CD14-positive monocyte (primary cell): ENCODE data around the gene ZCCHC10. TPM values are rescaled to one million over a fixed set of nuclear protein-coding genes. Genes with fewer than 3 reads are reported as not detected.

Experiments used
- DNase-seq, 3 donors: peaks; one replicate each; pipeline ENCODE4 v3.0.0-alpha.2; 2011 to 2022
- H2AFZ ChIP-seq: 2 replicates; pipeline ENCODE4 v1.6.0; 2012; ENCODE audit warnings: mild to moderate bottlenecking, low read depth, low read length, inconsistent platforms; ENCODE audit not compliant: insufficient read depth, poor library complexity, severe bottlenecking
- H3K27ac ChIP-seq, 2 donors: 1 replicate in 1 of 2; 2 replicates in 1 of 2; pipeline ENCODE4 v1.5.1; 2012 to 2013; ENCODE audit warnings: low read length in 2 of 2, control low read depth in 1 of 2, inconsistent platforms in 1 of 2, low read depth in 1 of 2, mild to moderate bottlenecking in 1 of 2
- H3K27me3 ChIP-seq, 2 donors: one replicate each; pipeline versions ENCODE4 v1.6.0 to v1.6.1; 2011 to 2013; ENCODE audit warnings: low read length in 2 of 2; ENCODE audit not compliant: control insufficient read depth in 2 of 2, insufficient read depth in 2 of 2
- H3K36me3 ChIP-seq, 2 donors: replicated peaks in 1 of 2; 1 replicate in 1 of 2; 2 replicates in 1 of 2; pipeline versions ENCODE4 v1.5.1 to v1.6.1; 2012 to 2013; ENCODE audit warnings: low read length in 2 of 2, control low read depth in 1 of 2, inconsistent platforms in 1 of 2, mild to moderate bottlenecking in 1 of 2; ENCODE audit not compliant: insufficient read depth in 2 of 2, control insufficient read depth in 1 of 2
- H3K4me1 ChIP-seq, 2 donors: 1 replicate in 1 of 2; 2 replicates in 1 of 2; pipeline versions ENCODE4 v1.5.1 to v1.6.1; 2012 to 2013; ENCODE audit warnings: low read length in 2 of 2, control low read depth in 1 of 2, inconsistent platforms in 1 of 2, mild to moderate bottlenecking in 1 of 2, moderate library complexity in 1 of 2; ENCODE audit not compliant: insufficient read depth in 2 of 2, control insufficient read depth in 1 of 2
- H3K4me2 ChIP-seq: replicated peaks from 2 replicates; pipeline ENCODE3; 2012; ENCODE audit warnings: low read length, moderate library complexity, mild to moderate bottlenecking; ENCODE audit not compliant: poor library complexity, severe bottlenecking; ENCODE audit errors: extremely low read depth
- H3K4me3 ChIP-seq, 3 experiments: fragments of 200-600 bp in 1 of 3; sonication (generic) in 1 of 3; replicated peaks in 1 of 3; 1 replicate in 2 of 3; 2 replicates in 1 of 3; pipeline ENCODE4 v1.5.1; 2011 to 2013; ENCODE audit warnings: low read length in 3 of 3, mild to moderate bottlenecking in 3 of 3, control low read depth in 2 of 3, low read depth in 2 of 3, inconsistent platforms in 1 of 3, moderate library complexity in 1 of 3
- H3K79me2 ChIP-seq: 2 replicates; pipeline ENCODE4 v1.6.0; 2012; ENCODE audit warnings: mild to moderate bottlenecking, control low read depth, inconsistent platforms, low read length, moderate library complexity; ENCODE audit not compliant: insufficient read depth
- H3K9ac ChIP-seq: 2 replicates; pipeline ENCODE4 v1.6.0; 2017; ENCODE audit warnings: low read length, mild to moderate bottlenecking; ENCODE audit not compliant: insufficient read depth, poor library complexity, severe bottlenecking
- H3K9me3 ChIP-seq, 2 donors: replicated peaks in 1 of 2; 1 replicate in 1 of 2; 2 replicates in 1 of 2; pipeline versions ENCODE4 v1.5.1 to v1.6.1; 2012 to 2013; ENCODE audit warnings: low read length in 2 of 2, control low read depth in 1 of 2; ENCODE audit not compliant: control insufficient read depth in 1 of 2, insufficient read depth in 1 of 2
- H4K20me1 ChIP-seq: 2 replicates; pipeline ENCODE4 v1.6.0; 2012; ENCODE audit warnings: mild to moderate bottlenecking, low read length, control low read depth, moderate library complexity; ENCODE audit not compliant: insufficient read depth
- H3K27ac Mint-ChIP-seq, 7 donors: one replicate each; pipeline ENCODE4 v1.8.0; 2020; ENCODE audit warnings: mild to moderate bottlenecking in 7 of 7, mixed read lengths in 7 of 7, moderate library complexity in 6 of 7, inconsistent platforms in 2 of 7
- H3K27me3 Mint-ChIP-seq, 3 donors: one replicate each; pipeline ENCODE4 v1.8.0; 2021 to 2022; ENCODE audit warnings: low read depth in 3 of 3, mild to moderate bottlenecking in 3 of 3, mixed read lengths in 3 of 3, moderate library complexity in 3 of 3, inconsistent platforms in 1 of 3
- H3K36me3 Mint-ChIP-seq, 2 donors: one replicate each; pipeline ENCODE4 v1.8.0; 2020; ENCODE audit warnings: mixed read lengths in 2 of 2, inconsistent platforms in 1 of 2, mild to moderate bottlenecking in 1 of 2
- H3K4me1 Mint-ChIP-seq: one replicate; pipeline ENCODE4 v1.8.0; 2020; ENCODE audit warnings: mild to moderate bottlenecking, mixed read lengths
- H3K4me3 Mint-ChIP-seq, 2 donors: one replicate each; pipeline ENCODE4 v1.8.0; 2020; ENCODE audit warnings: mild to moderate bottlenecking in 2 of 2, mixed read lengths in 2 of 2, moderate library complexity in 1 of 2
- H3K9me3 Mint-ChIP-seq, 7 donors: one replicate each; pipeline ENCODE4 v1.8.0; 2020 to 2022; ENCODE audit warnings: mixed read lengths in 7 of 7, mild to moderate bottlenecking in 6 of 7, moderate library complexity in 6 of 7, inconsistent platforms in 2 of 7
- CTCF ChIP-seq: fragments of 200-600 bp; IDR thresholded peaks from one replicate; pipeline ENCODE4 v1.8.0; 2022; ENCODE audit warnings: antibody characterized with exemption, mild to moderate bottlenecking
- WGBS: methylation state at CpG from one replicate; pipeline ENCODE4 v1.1.5; 2013; ENCODE audit warnings: missing lambda C conversion rate; ENCODE audit not compliant: insufficient coverage; 5-methylcytosine and 5-hydroxymethylcytosine counted together
- intact Hi-C, 2 donors: fragments of 100-400 bp; cut with micrococcal nuclease; formaldehyde crosslinking; loops; one replicate each; pipeline versions ENCODE4 v1.15.0 to v1.15.1; 2023
- polyA plus RNA-seq, 3 donors: library from polyadenylated mRNA; depleted of rRNA in 1 of 3; unstranded in 2 of 3; stranded (reverse) in 1 of 3; fragments of 300-500 nt in 2 of 3; fragments of >200 nt in 1 of 3; fragmentation: Illumina TruSeq in 2 of 3; gene quantifications; 1 replicate in 2 of 3; 2 replicates in 1 of 3; pipeline ENCODE4 v1.2.3, GENCODE V29; 2012 to 2021

ZCCHC10 gene
- polyA plus RNA-seq, 3 donors = 10.7 to 52.7 (median 45.3) TPM

GRCh38 chr5:133066045-133066444 lies 39.7 kb upstream of the ZCCHC10 start:
- Histone ChIP-seq H2AFZ (no peak overlapping the region), H3K4me2 (no peak overlapping the region), H3K79me2 (peaks cover 62% of the 10 kb centered on the region), H3K9ac (no peak overlapping the region), H3K36me3 (peaks cover 59 to 66% of the 10 kb centered on the region in 2 donors), H3K9me3 (no peaks in the 10 kb centered on the region), H3K27me3 (no peaks in the 10 kb centered on the region), H4K20me1 (peaks cover 74% of the 10 kb centered on the region), H3K4me3 (no peak overlapping the region), H3K27ac (peak overlapping the region in 1 of 2 donors; percentile 16), H3K4me1 (peaks cover 11 to 13% of the 10 kb centered on the region in 2 donors)
- TF ChIP-seq CTCF = no peak
- intact Hi-C loops = no loop called here
- 100% methylated on average over 1 of the region's 2 CpGs for WGBS
- Mint-ChIP-seq H3K4me1 (peaks cover 12% of the 10 kb centered on the region), H3K4me3 (no peak overlapping the region), H3K36me3 (peaks cover 53 to 60% of the 10 kb centered on the region in 2 donors), H3K27me3 (peaks cover 0 to 1% (median 0%) of the 10 kb centered on the region in 3 donors), H3K9me3 (no peaks in the 10 kb centered on the region), H3K27ac (no peak overlapping the region)
- DNase-seq = no peak

- Histone ChIP-seq H3K27ac (peak overlapping the region in 1 of 2 donors; percentile 16), H3K27me3 (no peaks in the 10 kb centered on the region), H3K36me3 (peaks cover 54 to 61% of the 10 kb centered on the region in 2 donors), H3K4me1 (peaks cover 11 to 13% of the 10 kb centered on the region in 2 donors), H2AFZ (no peak overlapping the region), H3K9ac (no peak overlapping the region), H3K9me3 (no peaks in the 10 kb centered on the region), H3K79me2 (peaks cover 68% of the 10 kb centered on the region), H3K4me3 (no peak overlapping the region), H3K4me2 (no peak overlapping the region), H4K20me1 (peaks cover 76% of the 10 kb centered on the region)
- no peak for DNase-seq
- 100% methylated on average over 1 of the region's 1 CpG for WGBS
- H3K27ac Mint-ChIP-seq = no peak overlapping the region
- no peak for TF ChIP-seq CTCF
- H3K27me3 Mint-ChIP-seq = peaks cover 0 to 1% (median 0%) of the 10 kb centered on the region in 3 donors
- H3K9me3 Mint-ChIP-seq = no peaks in the 10 kb centered on the region
- peaks cover 49 to 54% of the 10 kb centered on the region in 2 donors for H3K36me3 Mint-ChIP-seq
- intact Hi-C loops = no loop called here
- no peak overlapping the region for H3K4me3 Mint-ChIP-seq
- H3K4me1 Mint-ChIP-seq = peaks cover 12% of the 10 kb centered on the region
Observed at GRCh38 chr5:133065471-133065870, 39.1 kb upstream of the ZCCHC10 start.
